GM18499 (cell line): ENCODE results near the gene SUPT20H.
"Not testable (repeated sequence)": the region's sequence is repeated elsewhere in the genome, so short reads cannot be mapped to it uniquely, and the experiment has no call there.

Experiments
- ATAC-seq: cut with Tn5 transposase; IDR thresholded peaks from one replicate; pipeline ENCODE4 v1.9.1; 2021; ENCODE audit warnings: moderate number of reproducible peaks; ENCODE audit not compliant: insufficient read depth, unreplicated experiment

The SUPT20H gene

DNA sequence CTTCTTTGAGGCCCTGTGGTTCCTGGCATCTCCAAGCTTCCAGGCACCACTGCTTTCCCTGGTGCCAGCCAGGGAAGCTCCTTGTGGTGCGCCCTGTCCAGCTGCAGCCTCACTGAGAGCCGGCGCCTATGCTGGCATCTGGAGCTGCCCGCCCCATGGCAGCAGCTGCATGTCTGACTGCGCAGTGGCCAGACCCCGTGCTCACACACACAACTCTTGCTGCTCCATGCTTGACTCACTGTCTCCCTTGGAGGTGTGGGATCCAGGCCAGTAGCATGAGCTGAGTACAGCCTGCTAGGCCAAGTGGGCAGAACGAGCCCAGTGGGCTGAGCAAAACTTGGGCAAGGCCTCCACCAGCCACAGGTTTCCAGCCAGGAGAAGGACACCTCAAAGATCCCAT, 11.5 kb upstream of the SUPT20H start:
- ATAC-seq: no peak

DNA sequence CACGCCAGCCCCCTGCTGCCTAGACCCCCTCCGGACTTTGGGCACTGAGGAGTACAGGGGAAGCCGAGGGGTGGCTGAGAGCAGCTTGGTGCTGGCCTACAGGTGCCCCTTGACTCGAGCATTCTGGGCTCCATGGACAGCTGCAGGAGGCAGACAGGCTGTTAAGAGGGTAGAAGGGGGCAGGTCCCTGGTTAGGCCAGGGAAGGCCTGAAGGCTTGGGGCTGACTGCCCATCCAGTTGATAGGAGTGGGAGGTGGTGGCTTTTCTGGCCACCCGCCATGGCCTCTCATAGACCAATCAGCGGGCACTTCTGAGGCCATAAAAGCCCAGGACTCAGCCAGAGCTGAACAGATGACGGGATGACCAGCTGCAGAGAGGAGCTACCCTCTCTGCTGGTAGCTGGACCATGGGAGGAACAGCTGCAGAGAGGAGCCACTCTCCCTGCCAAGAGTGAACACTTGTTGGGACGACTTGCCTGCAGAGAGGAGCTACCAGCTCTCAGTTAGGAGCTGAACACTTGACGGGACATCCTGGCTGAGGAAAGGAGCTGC, 10.7 kb upstream of the SUPT20H start:
- ATAC-seq: no peak

- ATAC-seq: no peak
Observed at GRCh38 chr13:37069597-37070103, 10.2 kb upstream of the SUPT20H start.

GRCh38 chr13:37068962-37069361, 9.5 kb upstream of the SUPT20H start:
- no peak for ATAC-seq

- peak; percentile 50 for ATAC-seq
Observed at GRCh38 chr13:37067874-37068273, 8.4 kb upstream of the SUPT20H start.

- no peak for ATAC-seq
Observed at GRCh38 chr13:37065890-37066526, 6.5 kb upstream of the SUPT20H start.

DNA sequence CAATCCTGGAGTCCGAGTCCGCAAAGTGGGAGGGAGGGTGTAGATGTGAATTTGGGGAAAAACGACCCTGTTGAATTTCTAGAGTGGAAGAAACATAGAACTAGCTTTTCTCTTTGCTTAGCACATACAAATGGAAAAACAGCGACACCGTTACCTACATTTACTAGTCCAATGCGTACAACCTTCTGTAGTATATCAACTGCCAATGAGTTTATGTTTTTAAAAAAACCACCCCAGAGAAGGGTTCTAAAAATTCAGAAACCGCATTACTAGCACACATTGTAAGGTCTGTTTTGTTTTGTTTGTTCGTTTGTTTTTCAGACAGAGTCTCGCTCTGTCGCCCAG, 332 bp upstream of the SUPT20H start:
- peak; percentile 22 for ATAC-seq

GRCh38 chr13:37056228-37056627, 3.3 kb downstream of the SUPT20H start:
- not testable (repeated sequence) for ATAC-seq

DNA sequence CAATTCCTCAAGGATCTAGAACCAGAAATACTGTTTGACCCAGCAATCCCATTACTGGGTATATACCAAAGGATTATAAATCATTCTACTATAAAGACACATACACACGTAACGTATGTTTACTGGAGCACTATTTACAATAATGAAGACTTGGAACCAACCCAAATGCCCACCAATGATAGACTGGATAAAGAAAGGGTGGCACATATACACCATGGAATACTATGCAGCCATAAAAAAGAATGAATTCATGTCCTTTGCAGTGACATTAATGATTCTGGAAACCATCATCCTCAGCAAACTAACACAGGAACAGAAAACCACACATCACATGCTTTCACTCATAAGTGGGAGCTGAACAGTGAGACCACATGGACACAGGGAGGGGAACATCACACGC, 6.4 kb downstream of the SUPT20H start:
- not testable (repeated sequence) for ATAC-seq

DNA sequence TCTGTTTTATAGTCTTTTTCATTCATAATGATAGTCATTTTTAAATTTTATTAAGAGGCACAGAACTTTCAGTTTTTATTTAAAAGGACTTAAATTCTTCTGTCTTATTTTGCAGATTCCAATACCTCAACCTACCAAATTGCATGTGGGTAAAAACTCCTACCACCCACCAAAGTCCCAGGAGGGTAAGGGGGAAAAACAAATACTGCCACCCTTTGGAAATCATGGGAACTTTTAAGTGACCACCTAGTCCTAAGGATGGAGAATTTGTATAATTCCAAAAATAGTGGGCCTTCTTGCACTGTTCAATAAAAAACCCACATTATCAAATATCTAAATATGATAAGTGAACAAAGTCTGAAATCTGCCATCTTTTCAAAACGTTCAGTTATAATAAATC, 9.7 kb downstream of the SUPT20H start:
- no peak for ATAC-seq

- ATAC-seq: no peak
Observed at GRCh38 chr13:37047846-37048245, 11.6 kb downstream of the SUPT20H start.

- no peak for ATAC-seq
Observed at GRCh38 chr13:37047032-37047431, 12.5 kb downstream of the SUPT20H start.

DNA sequence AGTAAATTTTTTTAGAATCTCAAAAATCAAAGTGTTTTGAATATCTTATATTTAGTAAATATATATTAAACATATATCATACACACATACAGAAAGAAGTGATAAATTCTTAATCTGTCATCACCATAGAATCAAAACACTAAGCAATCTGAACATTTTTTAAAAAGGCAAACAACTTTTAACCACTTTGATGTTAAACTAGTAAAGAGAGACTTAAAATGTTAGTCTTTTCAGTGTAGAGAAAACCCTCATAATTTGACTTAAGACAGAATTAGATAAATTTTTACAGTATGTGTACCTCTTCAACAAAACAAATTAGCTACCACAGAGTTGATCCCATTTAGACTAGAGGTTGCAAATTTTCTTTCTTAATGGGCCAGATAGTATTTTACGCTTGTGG, 13.4 kb downstream of the SUPT20H start:
- no peak for ATAC-seq

DNA sequence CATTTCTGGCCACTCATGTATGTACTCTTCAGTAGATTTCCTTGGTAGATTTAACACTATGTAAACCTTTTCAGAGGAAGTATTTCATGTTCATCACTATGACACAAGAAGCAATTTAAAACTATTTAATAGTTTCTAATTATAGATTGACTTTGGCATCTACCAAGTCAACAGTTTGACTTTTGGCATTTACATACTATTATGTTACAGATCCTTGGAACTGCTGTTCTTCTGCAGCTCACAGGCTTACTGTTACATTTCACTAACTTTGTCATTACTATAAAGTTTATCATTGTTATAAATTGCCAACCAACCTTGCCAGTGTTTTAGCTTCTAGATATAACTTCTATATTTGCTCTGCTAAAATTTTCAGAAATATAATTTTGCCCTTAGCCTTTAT, 18.7 kb downstream of the SUPT20H start:
- ATAC-seq: no peak

- ATAC-seq: no peak
Observed at GRCh38 chr13:37039896-37040295, 19.6 kb downstream of the SUPT20H start.

DNA sequence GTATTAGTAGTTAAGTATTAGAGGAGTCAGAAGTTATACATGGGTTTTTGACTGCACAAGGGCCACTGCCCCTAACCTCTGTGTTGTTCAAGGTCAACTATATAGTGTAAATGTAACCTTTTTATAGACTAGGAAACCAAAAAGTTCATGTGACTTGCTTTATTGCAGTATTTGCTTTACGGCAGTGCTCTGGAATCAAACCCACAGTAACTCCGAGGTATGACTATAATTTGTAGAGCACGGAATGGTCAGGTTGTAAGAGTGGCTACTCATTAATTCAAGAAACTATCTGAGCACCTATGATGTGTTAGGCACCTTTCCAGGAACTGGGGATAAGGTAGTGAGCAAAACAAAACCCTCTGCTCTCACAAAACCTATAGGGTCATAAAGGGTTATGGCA, 22.2 kb downstream of the SUPT20H start:
- ATAC-seq: no peak

GRCh38 chr13:37029617-37030016, 29.9 kb downstream of the SUPT20H start:
- ATAC-seq: no peak

- ATAC-seq: no peak
Observed at GRCh38 chr13:37027639-37028038, 31.8 kb downstream of the SUPT20H start.

DNA sequence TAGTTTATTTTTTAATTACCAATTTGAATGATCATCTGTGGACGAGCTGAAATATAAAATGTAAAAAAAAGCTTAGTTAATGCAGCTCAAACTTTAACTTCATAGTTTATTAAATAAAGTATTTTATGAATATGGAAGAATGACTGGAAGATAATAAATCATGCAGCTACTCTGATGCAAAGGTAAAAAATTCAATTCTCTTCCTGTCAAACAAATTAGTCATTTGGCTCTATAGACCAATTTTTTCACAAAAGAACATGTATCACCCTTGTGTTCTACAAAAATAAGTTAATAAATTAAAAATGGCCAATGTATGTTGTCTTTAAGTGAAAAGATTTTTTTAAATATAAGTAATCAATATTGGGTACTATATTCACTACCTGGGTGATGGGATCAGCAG, 32.7 kb downstream of the SUPT20H start:
- ATAC-seq: no peak

DNA sequence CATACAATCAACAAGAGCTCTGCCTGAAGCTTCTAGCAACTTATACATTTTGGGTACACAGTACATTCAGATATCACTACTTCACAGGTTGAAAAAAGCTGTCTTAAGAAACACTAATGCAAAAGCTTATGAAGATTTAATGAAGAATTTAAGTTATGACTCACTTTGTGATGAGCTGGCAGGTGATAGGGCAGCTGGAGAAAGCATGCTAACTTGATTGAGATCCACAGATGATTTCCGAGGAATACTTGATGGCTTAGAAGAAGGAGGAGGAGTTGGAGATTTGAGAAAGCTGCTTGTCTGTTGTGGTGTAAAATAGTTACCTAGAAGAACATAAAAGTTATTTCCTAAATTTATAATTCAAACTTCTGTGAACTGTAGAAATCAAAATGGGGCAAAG, 35.6 kb downstream of the SUPT20H start:
- no peak for ATAC-seq

DNA sequence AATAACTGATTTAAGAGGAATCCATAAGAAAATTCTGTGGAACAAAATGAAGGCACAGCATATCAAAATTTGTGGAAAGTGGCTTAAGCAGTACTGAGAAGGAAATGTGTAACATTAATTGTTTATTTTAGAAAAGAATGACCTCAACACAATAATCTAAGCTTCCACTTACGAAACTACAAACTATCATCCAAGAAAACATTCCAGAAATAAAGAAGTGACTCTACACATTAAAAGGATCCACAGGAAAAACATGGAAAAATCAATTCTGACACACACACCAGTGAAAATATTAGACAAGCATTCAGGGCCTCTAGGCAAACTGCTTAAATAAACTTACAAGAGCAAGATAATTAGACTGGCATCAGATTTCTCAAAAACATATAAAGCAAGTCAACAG, 44.9 kb downstream of the SUPT20H start:
- ATAC-seq: no peak

DNA sequence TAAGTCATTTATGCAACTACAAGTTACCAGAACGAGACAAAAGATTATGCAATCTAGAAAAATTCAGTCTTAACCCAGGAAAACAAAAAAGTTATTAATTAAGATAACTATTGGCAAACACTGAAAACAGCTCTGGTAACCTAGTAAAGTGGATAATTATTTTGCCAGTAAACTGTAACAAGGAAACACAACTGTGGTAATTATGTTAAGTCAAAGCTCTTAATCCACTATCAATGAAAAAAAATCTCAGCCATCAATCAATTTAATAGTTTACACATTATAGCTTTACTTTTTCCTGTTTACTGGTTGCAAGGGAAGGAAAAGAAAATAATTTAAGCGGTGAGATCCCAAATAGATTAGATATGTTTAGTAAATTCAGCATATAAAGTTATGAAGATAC, 47.7 kb downstream of the SUPT20H start:
- no peak for ATAC-seq
